Measurements from ENCODE around the gene TM9SF4.

The TM9SF4 gene

DNA sequence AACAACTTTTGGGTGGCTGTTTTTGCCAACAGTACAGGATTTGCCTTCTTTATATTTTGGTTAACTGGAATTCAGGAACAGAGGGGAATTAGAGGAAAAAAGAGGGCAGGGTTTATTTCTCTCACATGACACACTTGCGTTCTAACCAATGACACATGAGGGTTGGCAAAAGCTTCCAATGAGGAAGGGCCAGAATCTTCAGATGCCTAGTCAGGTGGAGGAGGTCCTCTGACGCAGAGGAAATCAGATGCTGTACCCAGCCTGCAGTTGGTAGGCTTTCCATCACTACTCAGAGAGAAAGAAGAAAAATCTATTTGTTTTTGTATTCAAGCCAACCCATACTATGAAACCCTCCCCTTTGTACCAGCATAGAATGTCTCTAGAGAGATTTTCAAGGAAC, 20.8 kb downstream of the TM9SF4 start:
- no peak for TF ChIP-seq CTCF (IDR thresholded peaks at IDR 0.05; ENCODE audit: low read depth, low read length)
- no peak overlapping the region for H3K4me3 ChIP-seq (ENCODE audit: low read depth, low read length)

DNA sequence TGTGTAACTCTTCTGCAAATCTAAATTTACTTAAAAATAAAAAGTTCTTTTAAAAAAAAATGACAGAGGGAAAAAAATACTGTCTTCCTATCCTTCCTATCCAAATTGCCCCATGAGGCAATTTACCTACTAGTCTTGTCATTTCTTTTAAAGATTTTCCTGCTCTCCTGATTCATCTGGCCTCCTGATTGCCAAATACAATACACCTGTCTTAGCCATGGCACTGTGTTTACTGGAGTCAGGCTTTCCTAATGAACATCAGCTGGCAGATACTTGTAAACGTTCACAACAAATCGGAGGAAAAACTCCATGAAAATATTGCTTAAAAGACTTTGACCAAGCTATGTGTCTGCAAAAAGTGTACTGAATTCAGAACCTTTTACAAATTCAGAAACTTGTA, 21.5 kb downstream of the TM9SF4 start:
- H3K4me3 ChIP-seq (ENCODE audit: low read depth, low read length), result no peak overlapping the region
- TF ChIP-seq CTCF (IDR thresholded peaks at IDR 0.05; ENCODE audit: low read depth, low read length), result no peak

GRCh38 chr20:32132911-32133549, 23.5 kb downstream of the TM9SF4 start:
- no peak for TF ChIP-seq CTCF (IDR thresholded peaks at IDR 0.05; ENCODE audit: low read depth, low read length)
- H3K4me3 ChIP-seq (ENCODE audit: low read depth, low read length), result no peak overlapping the region

DNA sequence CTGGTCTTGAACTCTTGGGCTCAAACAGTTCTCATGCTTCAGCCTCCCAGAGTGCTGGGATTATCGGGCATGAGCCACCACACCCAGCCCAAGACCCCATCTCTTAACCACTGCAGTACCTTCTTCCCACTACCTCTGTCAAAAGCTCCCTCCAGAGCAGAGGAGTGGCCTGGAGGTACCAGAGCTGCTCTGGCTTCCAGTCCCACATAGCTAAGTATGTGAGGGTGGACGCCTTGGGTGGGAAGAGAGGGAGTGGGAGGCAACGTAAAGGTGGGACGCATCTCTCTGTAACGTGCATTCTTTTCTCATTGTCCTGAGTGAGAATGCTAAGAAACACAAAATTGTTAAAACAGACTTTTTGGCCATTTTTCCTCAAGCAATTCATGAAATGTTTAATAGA, 24.5 kb downstream of the TM9SF4 start:
- H3K4me3 ChIP-seq (ENCODE audit: low read depth, low read length), result no peak overlapping the region
- TF ChIP-seq CTCF (IDR thresholded peaks at IDR 0.05; ENCODE audit: low read depth, low read length), result no peak

GRCh38 chr20:32135983-32136515, 26.5 kb downstream of the TM9SF4 start:
- no peak for TF ChIP-seq CTCF (IDR thresholded peaks at IDR 0.05; ENCODE audit: low read depth, low read length)

DNA sequence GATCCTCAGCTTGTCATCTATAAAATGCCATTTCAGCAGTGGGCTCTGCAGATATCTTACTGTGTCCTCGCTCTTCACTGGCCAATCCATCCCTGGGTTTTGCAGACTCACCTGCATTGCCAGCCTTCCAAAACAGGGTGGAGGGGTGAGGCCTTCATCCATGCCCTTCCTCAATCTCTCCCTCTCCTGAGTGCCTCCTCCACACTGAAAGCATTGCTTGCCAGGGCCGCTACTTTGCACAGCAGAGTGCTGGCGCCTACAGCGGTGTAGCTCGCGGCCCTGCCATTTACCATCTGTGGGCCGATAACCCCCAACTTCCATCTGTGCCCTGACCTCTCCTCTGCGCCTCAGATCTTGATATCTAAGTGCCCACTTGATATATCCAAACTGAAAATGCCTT, 29.4 kb downstream of the TM9SF4 start:
- TF ChIP-seq CTCF (IDR thresholded peaks at IDR 0.05; ENCODE audit: low read depth, low read length), result no peak
- H3K4me3 ChIP-seq (ENCODE audit: low read depth, low read length), result no peak overlapping the region

More at GRCh38 chr20:32135983-32136515, 26.5 kb downstream of the TM9SF4 start:
- H3K4me3 ChIP-seq (ENCODE audit: low read depth, low read length), result no peak overlapping the region

DNA sequence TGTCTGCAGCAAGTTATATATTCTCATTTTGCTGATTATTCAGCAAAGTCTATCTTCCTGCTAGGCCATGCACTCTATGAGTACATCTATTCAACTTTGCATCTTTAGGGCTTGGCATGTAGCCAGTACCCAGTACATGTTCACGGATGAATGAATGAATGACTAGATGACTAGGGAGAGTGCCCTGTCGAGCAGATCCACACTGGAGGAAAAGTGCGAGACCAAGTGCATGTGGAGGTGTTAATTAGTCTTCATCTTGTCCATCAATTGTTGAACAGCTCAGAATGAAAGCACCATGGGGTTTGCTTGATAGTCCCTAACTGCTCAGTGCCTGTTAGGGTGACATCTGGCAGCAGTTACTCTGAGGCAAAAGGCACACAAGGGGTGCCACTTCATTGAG, 30.4 kb downstream of the TM9SF4 start:
- TF ChIP-seq CTCF (IDR thresholded peaks at IDR 0.05; ENCODE audit: low read depth, low read length), result no peak
- no peak overlapping the region for H3K4me3 ChIP-seq (ENCODE audit: low read depth, low read length)

Measured in WI38 (cell line).